ENCODE measurements around the gene PLP1.

PLP1 gene

DNA sequence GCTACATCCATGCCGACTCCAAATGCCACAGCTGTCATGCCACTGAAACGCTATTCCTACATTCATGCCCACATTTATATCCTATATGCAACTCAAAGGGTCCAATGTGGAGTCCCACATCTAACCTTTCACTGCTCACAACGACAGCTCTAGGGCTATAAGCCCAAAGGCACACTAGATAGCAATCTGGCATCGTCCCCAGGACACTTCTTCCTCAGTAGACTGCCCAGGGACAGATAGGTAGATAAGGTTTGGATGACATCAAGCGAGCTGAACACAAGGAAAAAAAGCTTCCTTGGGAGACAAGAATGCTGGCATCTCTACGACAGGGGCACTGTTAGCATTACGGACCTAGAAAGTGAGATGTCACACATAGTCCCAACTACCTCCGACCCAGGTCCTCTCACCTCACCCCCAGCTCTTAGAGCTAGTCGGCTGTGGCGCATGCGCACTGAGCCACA is 54.7 kb downstream of the PLP1 start:
- no peak for DNase-seq

DNA sequence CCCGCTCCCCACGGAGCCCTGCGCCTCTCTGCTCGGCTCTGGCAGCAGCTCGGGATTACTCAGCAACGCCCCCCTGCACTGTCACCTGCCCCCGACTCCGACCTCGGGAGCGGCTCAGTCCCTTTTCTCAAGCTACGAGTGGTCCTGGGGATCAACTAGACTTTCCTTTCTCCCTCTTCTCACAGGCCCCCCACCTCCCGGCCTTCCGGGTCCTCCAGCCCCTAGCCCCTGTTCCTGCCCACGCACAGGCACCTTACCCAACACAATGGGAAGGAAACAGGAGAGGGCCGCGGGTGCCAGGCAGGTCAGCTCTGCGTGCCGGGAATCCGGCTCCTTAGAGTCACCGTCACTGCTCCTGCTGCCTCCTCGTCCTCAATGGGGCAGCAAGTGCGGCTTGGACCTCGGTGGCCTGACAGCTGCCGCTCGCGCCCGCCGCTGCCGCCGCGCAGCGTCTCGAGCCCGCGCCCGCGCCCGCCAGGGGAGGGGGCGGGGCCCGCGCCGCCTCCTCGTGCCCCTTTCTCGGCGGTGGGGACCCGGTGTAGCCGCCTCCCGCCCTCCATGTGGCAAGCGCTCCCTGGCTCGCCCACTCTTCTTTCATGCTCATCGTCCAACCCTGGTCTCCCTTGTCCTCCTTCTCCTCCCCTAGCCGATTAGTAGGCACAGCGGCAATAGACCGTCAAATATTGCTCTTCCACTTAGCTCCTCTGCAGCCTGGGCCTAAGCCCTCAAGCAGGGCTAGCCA is 55.3 kb downstream of the PLP1 start, which contains the start of gene RAB9B:
Gene RAB9B, minus strand, starts transcription at position 455 of the 742 bp plus-strand sequence. CDS start 6,473 bp downstream, outside the sequence.
- DNase-seq: peak; percentile 79

DNA sequence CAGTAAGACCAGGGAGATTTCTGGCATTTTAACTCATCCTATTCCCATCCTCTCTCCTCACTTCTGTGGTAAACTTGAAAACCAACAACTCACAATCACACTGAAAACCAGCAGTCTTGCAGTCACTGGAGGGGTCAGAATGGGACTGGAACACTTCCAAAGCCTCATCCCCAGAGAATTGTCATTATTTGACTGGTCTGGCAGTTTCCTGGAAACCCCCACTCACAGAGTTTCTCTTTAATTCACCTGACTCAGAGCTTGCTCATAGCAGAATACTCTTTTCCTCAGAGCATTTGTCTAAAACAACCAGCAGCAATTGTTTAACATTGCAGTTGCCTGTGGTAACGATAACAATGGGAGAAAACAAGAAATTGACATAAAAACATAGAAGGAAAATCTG is 62.8 kb downstream of the PLP1 start:
- no peak for DNase-seq
